ENCODE data around the gene GMPPA. TPM values are rescaled to one million over a fixed set of nuclear protein-coding genes. Genes with fewer than 3 reads are reported as not detected.

Gene GMPPA
- total and polyA plus RNA-seq, 9 of the 15 experiments (the other 6 are each of a cell fraction or from before 2014, with no cell fraction given) = 7.0 to 101 (median 66.7) TPM

- no peak for FAIRE-seq
- H3K9me3 ChIP-seq (replicated peaks; ENCODE audit: control insufficient read depth, insufficient read depth, low read depth, low read length) = no peaks in the 10 kb centered on the region
Observed at GRCh38 chr2:219464286-219465032, 34.2 kb upstream of the GMPPA start.

More at GRCh38 chr2:219464286-219465032, 34.2 kb upstream of the GMPPA start:
- TF ChIP-seq IFI16 (CRISPR knock-in tag; IDR thresholded peaks at IDR 0.05) (no peak), MIER1 (IDR thresholded peaks at IDR 0.05; ENCODE audit: low read depth) (no peak), RREB1 (CRISPR knock-in tag; IDR thresholded peaks at IDR 0.05) (no peak), SREBF1 (IDR thresholded peaks at IDR 0.05; ENCODE audit: borderline replicate concordance, low read depth, low read length) (no peak), NEUROD1 (IDR thresholded peaks at IDR 0.05; ENCODE audit: borderline replicate concordance, low read depth, low read length, partially characterized antibody) (no peak), ZFP36 (IDR thresholded peaks at IDR 0.05; ENCODE audit: low read depth, low read length, partially characterized antibody) (peak; percentile 61)
- CTCF ChIA-PET (ENCODE audit: low intra/inter-chr PET ratio) = no interaction called here
- Histone ChIP-seq H3K27ac (ENCODE audit: extremely low read depth, low read depth, low read length) (no peak overlapping the region), H3K9ac (ENCODE audit: insufficient read depth in 1 of 2, low read depth in 2 of 2, low read length in 2 of 2) (peak overlapping the region in 1 of 2 experiments; percentile 26; a peak in 2 of 4 replicates), H4K20me1 (replicated peaks; ENCODE audit: control insufficient read depth, insufficient read depth, low read length) (no peaks in the 10 kb centered on the region), H3K36me3 (ENCODE audit: control insufficient read depth, insufficient read depth, low read length) (no peaks in the 10 kb centered on the region), H3K4me1 (replicated peaks in 1 of 2; ENCODE audit: control insufficient read depth in 2 of 2, insufficient read depth in 2 of 2, low read length in 2 of 2) (peaks cover 21 to 62% of the 10 kb centered on the region in 2 experiments), H3K4me2 (ENCODE audit: insufficient read depth, low read length) (no peak overlapping the region), H2AFZ (ENCODE audit: low read depth, low read length) (no peak overlapping the region), H3K79me2 (ENCODE audit: control insufficient read depth, insufficient read depth, low read length) (no peaks in the 10 kb centered on the region), H3K9me1 (ENCODE audit: control insufficient read depth, insufficient read depth, low read length) (no peaks in the 10 kb centered on the region), H3K4me3 (no peak overlapping the region), H3K27me3 (ENCODE audit: control insufficient read depth in 2 of 2, insufficient read depth in 2 of 2, low read length in 2 of 2) (no peaks in the 10 kb centered on the region)
- WGBS (ENCODE audit: insufficient coverage, low coverage, missing lambda C conversion rate) = 86% methylated on average over 9 of the region's 21 CpGs
- intact Hi-C loops (cut with micrococcal nuclease) (no loop called here), in situ Hi-C loops (cut with MboI) (no loop called here)
- no peak for DNase-seq (ENCODE audit: extremely low read depth in 1 of 4, low spot score in 3 of 4)
- POLR2A ChIA-PET = interaction anchor here (0.7 kb wide), 1 partner anchor 31 kb away, joined by 3 read pairs; no protein-coding TSS in a partner anchor
- BruUV-seq (replicated peaks) = no TSS peak
- peak; percentile 45 for ATAC-seq

All from K562 (cell line).